HCT116 (cell line): ENCODE results near the gene CHD1. TPM values are rescaled to one million over a fixed set of nuclear protein-coding genes. Genes with fewer than 3 reads are reported as not detected.
A peak's percentile ranks its signal among the peaks of the same experiment; 100 is the strongest.

ENCODE experiments used
- ATAC-seq: fragments of 200-7000 bp; cut with Tn5 transposase; 2 replicates; pipeline ENCODE4 v1.9.1; 2020; ENCODE audit warnings: mild to moderate bottlenecking, moderate library complexity
- Bru-seq: library from RNA; stranded (reverse); fragments of 400-500 nt; gene quantifications from one replicate; lab custom pipeline; 2021; lab: Mats Ljungman, UMichigan
- BruChase-seq, 2 experiments: library from RNA; stranded (reverse); fragments of 400-500 nt; gene quantifications; one replicate each; lab custom pipeline; 2021; lab: Mats Ljungman, UMichigan
- BruUV-seq: library from RNA; stranded (reverse); fragments of 400-500 nt; replicated peaks from 2 replicates; lab custom pipeline; 2021; lab: Mats Ljungman, UMichigan
- CTCF ChIA-PET: fragments of 300-600 bp; sonication (Branson Sonifier 250); formaldehyde crosslinking; loops from one replicate; lab custom pipeline; 2021; ENCODE audit warnings: antibody characterized with exemption; lab: Charles Lee
- POLR2A ChIA-PET: fragments of 300-600, 350-600 bp; sonication (Branson Sonifier 250); formaldehyde crosslinking; loops from one replicate; lab custom pipeline; 2021; ENCODE audit warnings: antibody characterized with exemption; lab: Charles Lee
- RAD21 ChIA-PET, 2 experiments: fragments of 300-600 bp; sonication (Branson Sonifier 250); formaldehyde crosslinking; loops; one replicate each; lab custom pipeline; 2023; ENCODE audit warnings: low total read pairs in 2 of 2; ENCODE audit not compliant: uncharacterized antibody in 2 of 2, unreplicated experiment in 2 of 2, low non-redundant PET in 1 of 2; lab: Charles Lee
- DNase-seq: peaks from one replicate; pipeline ENCODE4 v3.0.0-alpha.2; 2010; ENCODE audit warnings: low read depth, low spot score
- H2AFZ ChIP-seq: fragments of 200-600 bp; shearing (Covaris generic), sonication (generic); 2 replicates; pipeline ENCODE4 v1.6.1; 2017; ENCODE audit warnings: low read depth, mixed run types, mixed read lengths, antibody characterized with exemption, low read length; ENCODE audit not compliant: poor library complexity, severe bottlenecking
- H3K27ac ChIP-seq: 2 replicates; pipeline ENCODE4 v1.5.1; 2012; ENCODE audit warnings: low read depth, low read length
- H3K27me3 ChIP-seq: fragments of 200-600 bp; sonication (generic); 2 replicates; pipeline ENCODE4 v1.6.1; 2016; ENCODE audit warnings: mixed run types, low read length, mixed read lengths; ENCODE audit not compliant: insufficient read depth
- H3K36me3 ChIP-seq, 2 experiments: fragments of 200-500 bp in 1 of 2; fragments of 200-600 bp in 1 of 2; sonication (Bioruptor generic) in 1 of 2; sonication (generic) in 1 of 2; 2 replicates each; pipeline versions ENCODE4 v1.5.1 to v1.6.1; 2014 to 2016; ENCODE audit warnings: low read length in 2 of 2, inconsistent platforms in 1 of 2, mixed read lengths in 1 of 2, mixed run types in 1 of 2; ENCODE audit not compliant: insufficient read depth in 2 of 2, control insufficient read depth in 1 of 2
- H3K4me1 ChIP-seq, 2 experiments: fragments of 200-600 bp in 1 of 2; sonication (generic) in 1 of 2; 2 replicates each; pipeline versions ENCODE4 v1.5.1 to v1.6.1; 2012 to 2017; ENCODE audit warnings: low read length in 2 of 2, inconsistent platforms in 1 of 2, mild to moderate bottlenecking in 1 of 2, mixed read lengths in 1 of 2, mixed run types in 1 of 2, moderate library complexity in 1 of 2; ENCODE audit not compliant: insufficient read depth in 2 of 2, control insufficient read depth in 1 of 2
- H3K4me2 ChIP-seq: fragments of 200-600 bp; sonication (generic); 2 replicates; pipeline ENCODE4 v1.6.1; 2017; ENCODE audit warnings: mixed run types, low read length, mixed read lengths
- H3K4me3 ChIP-seq, 2 experiments: fragments of 200-600 bp in 1 of 2; sonication (generic) in 1 of 2; replicated peaks in 1 of 2; 2 replicates each; pipeline ENCODE4 v1.5.1; 2011 to 2016; ENCODE audit warnings: low read length in 2 of 2, control low read depth in 1 of 2, low read depth in 1 of 2, mild to moderate bottlenecking in 1 of 2, mixed read lengths in 1 of 2, mixed run types in 1 of 2
- H3K79me2 ChIP-seq: fragments of 200-600 bp; sonication (generic); 2 replicates; pipeline ENCODE4 v1.6.1; 2017; ENCODE audit warnings: mild to moderate bottlenecking, mixed run types, low read length, moderate library complexity, mixed read lengths; ENCODE audit not compliant: insufficient read depth
- H3K9ac ChIP-seq: fragments of 200-600 bp; sonication (generic); 2 replicates; pipeline ENCODE4 v1.6.1; 2016; ENCODE audit warnings: low read length, mixed read lengths
- H3K9me2 ChIP-seq: fragments of 200-600 bp; sonication (generic), shearing (Covaris generic); 2 replicates; pipeline ENCODE4 v1.6.1; 2017; ENCODE audit warnings: mixed run types, mild to moderate bottlenecking, moderate library complexity; ENCODE audit not compliant: insufficient read depth
- H3K9me3 ChIP-seq, 2 experiments: fragments of 200-500 bp in 1 of 2; fragments of 200-600 bp in 1 of 2; sonication (Bioruptor generic) in 1 of 2; sonication (generic) in 1 of 2; 2 replicates each; pipeline ENCODE4 v1.6.1; 2014 to 2017; ENCODE audit warnings: low read length in 2 of 2, mixed read lengths in 2 of 2, inconsistent platforms in 1 of 2, low read depth in 1 of 2, mild to moderate bottlenecking in 1 of 2, mixed run types in 1 of 2, moderate library complexity in 1 of 2; ENCODE audit not compliant: control insufficient read depth in 1 of 2, insufficient read depth in 1 of 2
- H4K20me1 ChIP-seq: fragments of 200-600 bp; sonication (generic), shearing (Covaris generic); 2 replicates; pipeline ENCODE4 v1.6.1; 2017; ENCODE audit warnings: mixed run types, mild to moderate bottlenecking, moderate library complexity; ENCODE audit not compliant: insufficient read depth
- CBX3 ChIP-seq: IDR thresholded peaks from 2 replicates; pipeline ENCODE4 v1.6.1; 2012; ENCODE audit warnings: low read depth
- EGR1 ChIP-seq: IDR thresholded peaks from 2 replicates; pipeline ENCODE4 v1.6.1; 2012; ENCODE audit warnings: low read depth
- ELF1 ChIP-seq: IDR thresholded peaks from 2 replicates; pipeline ENCODE4 v1.6.1; 2012; ENCODE audit warnings: low read depth, borderline replicate concordance
- EZH2 ChIP-seq: fragments of 200-600 bp; sonication (generic); IDR thresholded peaks from 2 replicates; pipeline ENCODE4 v1.6.1; 2017; ENCODE audit warnings: antibody characterized with exemption, mixed run types
- EZH2phosphoT487 ChIP-seq: fragments of 200-600 bp; IDR thresholded peaks from 2 replicates; pipeline ENCODE4 v1.6.1; 2018; ENCODE audit warnings: antibody characterized with exemption, borderline replicate concordance
- FOSL1 ChIP-seq: IDR thresholded peaks from 2 replicates; pipeline ENCODE4 v1.6.1; 2012; ENCODE audit warnings: low read depth
- JUND ChIP-seq: IDR thresholded peaks from 2 replicates; pipeline ENCODE4 v1.6.1; 2012
- MAX ChIP-seq: IDR thresholded peaks from 2 replicates; pipeline ENCODE4 v1.6.1; 2012
- POLR2A ChIP-seq: IDR thresholded peaks from 2 replicates; pipeline ENCODE4 v1.7.0; 2011; ENCODE audit warnings: borderline replicate concordance; ENCODE audit not compliant: insufficient read depth, insufficient read length; ENCODE audit errors: extremely low read depth
- RAD21 ChIP-seq: IDR thresholded peaks from 2 replicates; pipeline ENCODE4 v1.6.1; 2012; ENCODE audit warnings: low read depth, mild to moderate bottlenecking
- REST ChIP-seq: IDR thresholded peaks from 2 replicates; pipeline ENCODE4 v1.6.1; 2012; ENCODE audit warnings: low read depth
- SIN3A ChIP-seq: IDR thresholded peaks from 2 replicates; pipeline ENCODE4 v1.6.1; 2012; ENCODE audit warnings: low read depth
- SP1 ChIP-seq: IDR thresholded peaks from 2 replicates; pipeline ENCODE4 v1.6.1; 2012; ENCODE audit warnings: low read depth
- SRF ChIP-seq: IDR thresholded peaks from 2 replicates; pipeline ENCODE4 v1.6.1; 2012; ENCODE audit warnings: low read depth
- TCF7L2 ChIP-seq: IDR thresholded peaks from 2 replicates; pipeline ENCODE4 v1.7.0; 2011; ENCODE audit warnings: borderline replicate concordance, inconsistent platforms; ENCODE audit not compliant: insufficient read depth, insufficient read length; ENCODE audit errors: extremely low read depth
- YY1 ChIP-seq: IDR thresholded peaks from 2 replicates; pipeline ENCODE4 v1.6.1; 2011; ENCODE audit warnings: low read length, low read depth, moderate library complexity, mild to moderate bottlenecking; ENCODE audit not compliant: insufficient replicate concordance; ENCODE audit errors: extremely low read depth
- ZFX ChIP-seq: fragments of 450-650 bp; IDR thresholded peaks from 2 replicates; pipeline ENCODE4 v1.6.1; 2017
- ZNF274 ChIP-seq: fragments of 200-500 bp; sonication (Bioruptor generic); IDR thresholded peaks from 2 replicates; pipeline ENCODE4 v1.6.1; 2014; ENCODE audit warnings: mild to moderate bottlenecking, low read depth, low read length, inconsistent platforms
- intact Hi-C: fragments of 100-400 bp; cut with micrococcal nuclease; formaldehyde crosslinking; loops from 2 replicates; pipeline ENCODE4 v1.10.0; 2022
- long read RNA-seq: library from polyadenylated mRNA; unstranded; transcript quantifications from one replicate; pipeline ENCODE4 v2.0.0, GENCODE V29; 2021; ENCODE audit not compliant: unreplicated experiment
- polyA plus RNA-seq: library from polyadenylated mRNA; unstranded; fragments of >200 nt; gene quantifications from 2 replicates; pipeline ENCODE4 v1.2.1, GENCODE V29; 2012; ENCODE audit warnings: missing spikeins
- total RNA-seq: library from RNA; stranded (reverse); gene quantifications from one replicate; pipeline ENCODE4 v1.2.1, GENCODE V29; 2021; ENCODE audit not compliant: unreplicated experiment
- TF ChIP-seq, protein P1 (sequence below): IDR thresholded peaks from 2 replicates; pipeline ENCODE4 v1.6.1; 2012
- TF ChIP-seq, protein P2 (sequence below): IDR thresholded peaks from 2 replicates; pipeline ENCODE4 v1.6.1; 2011; ENCODE audit warnings: mild to moderate bottlenecking, low read length, moderate library complexity; ENCODE audit not compliant: insufficient replicate concordance; ENCODE audit errors: extremely low read depth

The CHD1 gene
- 43.9 TPM for total RNA-seq
- 11.0 and 19.5 TPM in 2 replicates for polyA plus RNA-seq
- Bru-seq, nascent RNA, result percentile 95 among the genes with signal in this experiment
- percentile 91 among the genes with signal in this experiment for BruChase-seq, experiment 1, labeled RNA remaining after a 6-hour chase
- percentile 95 among the genes with signal in this experiment for BruChase-seq, experiment 2, labeled RNA remaining after a 2-hour chase
- long read RNA-seq, full-length matches to known transcripts, result 5 of 100 reads
- long read RNA-seq, partial matches to known transcripts, result 83 of 100 reads
- long read RNA-seq, other reads (novel, unspliced or antisense), result 12 of 100 reads

DNA sequence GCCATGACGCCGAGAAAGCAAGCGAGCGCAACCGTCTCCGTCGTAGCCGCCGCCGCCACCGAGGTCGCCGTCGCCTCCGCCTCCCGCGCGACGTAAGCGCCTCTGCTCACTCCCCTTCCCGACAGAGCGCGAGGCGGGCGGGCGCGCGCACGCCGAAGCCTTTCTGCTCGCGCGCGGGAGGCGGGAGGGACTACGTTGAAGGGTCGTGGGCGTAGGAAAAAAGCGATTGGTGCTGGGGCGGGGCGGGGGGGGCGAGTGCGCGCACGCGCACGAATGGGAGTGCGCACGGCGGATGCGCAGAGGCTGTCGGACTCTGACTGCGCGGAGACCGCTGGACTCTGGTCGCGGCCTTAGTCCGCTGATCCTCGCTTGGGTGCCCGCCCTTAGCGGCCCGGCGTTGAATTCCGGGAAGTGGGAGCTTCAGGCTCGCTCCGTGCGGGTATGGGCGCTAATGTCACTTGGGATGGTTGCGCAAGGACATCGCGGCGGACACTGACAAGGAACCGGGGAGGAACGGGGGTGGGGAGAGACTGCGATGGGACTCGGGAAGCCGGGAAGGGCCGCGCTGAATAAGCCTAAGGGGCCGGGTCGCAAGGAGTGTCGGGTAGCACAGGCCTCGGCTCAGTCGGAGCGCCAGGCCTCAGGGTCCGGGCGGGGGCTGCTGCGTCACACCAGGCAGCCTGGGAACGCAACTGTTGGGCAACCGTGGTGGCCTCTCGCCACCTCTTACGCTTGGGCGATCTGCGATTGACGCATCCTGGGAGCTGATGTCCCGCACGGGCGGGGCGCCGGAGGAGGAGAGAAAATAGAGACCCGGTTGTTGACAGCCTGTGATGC, at the start of gene CHD1:
CHD1 (minus strand) TSS at position 135 of the 837 bp plus-strand sequence. CDS start 2,621 bp downstream, outside the sequence.
- CTCF ChIA-PET, result no interaction called here
- Histone ChIP-seq H3K36me3 (peaks cover 15 to 17% of the 10 kb centered on the region in 2 experiments; a peak in 3 of 4 replicates), H3K9ac (peak within 1 kb of the TSS; percentile 90), H4K20me1 (peaks cover 23% of the 10 kb centered on the region; the same call in 1 of the 2 replicates), H3K4me2 (peak within 1 kb of the TSS; percentile 82), H3K4me3 (peak within 1 kb of the TSS; percentile 83 to 88), H3K9me3 (no peaks in the 10 kb centered on the region), H3K4me1 (peaks cover 12 to 22% of the 10 kb centered on the region in 2 experiments), H3K27ac (peak within 1 kb of the TSS; percentile 95), H3K9me2 (no peaks in the 10 kb centered on the region), H3K79me2 (peaks cover 59% of the 10 kb centered on the region), H2AFZ (peak within 1 kb of the TSS; percentile 64), H3K27me3 (no peaks in the 10 kb centered on the region)
- DNase-seq, result peak; percentile 91
- peak; percentile 77 for ATAC-seq
- intact Hi-C loops, result loop anchor here (2.0 kb wide), 1 partner anchor 92 kb away; no protein-coding TSS in a partner anchor
- POLR2A ChIA-PET, result no interaction called here
- BruUV-seq, result TSS peak; percentile 57
- RAD21 ChIA-PET, result no interaction called here
- TF ChIP-seq MAX (peak; percentile 83), SIN3A (peak; percentile 82; the same call in 1 of the 2 replicates), YY1 (peak; percentile 88), POLR2A (peak; percentile 65), SRF (no peak), EZH2 (no peak), RAD21 (no peak), ELF1 (no peak), REST (no peak), FOSL1 (no peak), TCF7L2 (no peak), EZH2phosphoT487 (no peak), ZNF274 (no peak), CBX3 (peak; percentile 14; the same call in 1 of the 2 replicates), EGR1 (peak; percentile 91), JUND (no peak), ZFX (peak; percentile 84), SP1 (peak; percentile 49)
- TF ChIP-seq, protein P1, sequence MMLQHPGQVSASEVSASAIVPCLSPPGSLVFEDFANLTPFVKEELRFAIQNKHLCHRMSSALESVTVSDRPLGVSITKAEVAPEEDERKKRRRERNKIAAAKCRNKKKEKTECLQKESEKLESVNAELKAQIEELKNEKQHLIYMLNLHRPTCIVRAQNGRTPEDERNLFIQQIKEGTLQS, result no peak; the same call in 1 of the 2 replicates
- TF ChIP-seq, protein P2, sequence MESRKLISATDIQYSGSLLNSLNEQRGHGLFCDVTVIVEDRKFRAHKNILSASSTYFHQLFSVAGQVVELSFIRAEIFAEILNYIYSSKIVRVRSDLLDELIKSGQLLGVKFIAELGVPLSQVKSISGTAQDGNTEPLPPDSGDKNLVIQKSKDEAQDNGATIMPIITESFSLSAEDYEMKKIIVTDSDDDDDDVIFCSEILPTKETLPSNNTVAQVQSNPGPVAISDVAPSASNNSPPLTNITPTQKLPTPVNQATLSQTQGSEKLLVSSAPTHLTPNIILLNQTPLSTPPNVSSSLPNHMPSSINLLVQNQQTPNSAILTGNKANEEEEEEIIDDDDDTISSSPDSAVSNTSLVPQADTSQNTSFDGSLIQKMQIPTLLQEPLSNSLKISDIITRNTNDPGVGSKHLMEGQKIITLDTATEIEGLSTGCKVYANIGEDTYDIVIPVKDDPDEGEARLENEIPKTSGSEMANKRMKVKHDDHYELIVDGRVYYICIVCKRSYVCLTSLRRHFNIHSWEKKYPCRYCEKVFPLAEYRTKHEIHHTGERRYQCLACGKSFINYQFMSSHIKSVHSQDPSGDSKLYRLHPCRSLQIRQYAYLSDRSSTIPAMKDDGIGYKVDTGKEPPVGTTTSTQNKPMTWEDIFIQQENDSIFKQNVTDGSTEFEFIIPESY, result peak; percentile 31
